ENCODE measurements around the gene ZEB1.

GRCh38 chr10:31368724-31369123 lies 49.7 kb downstream of the ZEB1 start:
- no peak for TF ChIP-seq EZH2 (IDR thresholded peaks at IDR 0.05)
- TF ChIP-seq CTCF (IDR thresholded peaks at IDR 0.05) = no peak

Data from neural progenitor cell (in vitro differentiated cells).